Daoy (cell line): ENCODE measurements around the gene GGT6. TPM values are rescaled to one million over a fixed set of nuclear protein-coding genes. Genes with fewer than 3 reads are reported as not detected.

Experiments
- DNase-seq: peaks from one replicate; pipeline ENCODE4 v3.0.0-alpha.2; 2015; ENCODE audit warnings: low read depth
- total RNA-seq: library from RNA; depleted of rRNA; stranded (reverse); fragments of >200 nt; shearing (Covaris generic); gene quantifications from 2 replicates; pipeline ENCODE4 v1.2.3, GENCODE V29; 2014

GGT6 gene
- total RNA-seq, 1 experiment from 2014 or later: not detected

DNA sequence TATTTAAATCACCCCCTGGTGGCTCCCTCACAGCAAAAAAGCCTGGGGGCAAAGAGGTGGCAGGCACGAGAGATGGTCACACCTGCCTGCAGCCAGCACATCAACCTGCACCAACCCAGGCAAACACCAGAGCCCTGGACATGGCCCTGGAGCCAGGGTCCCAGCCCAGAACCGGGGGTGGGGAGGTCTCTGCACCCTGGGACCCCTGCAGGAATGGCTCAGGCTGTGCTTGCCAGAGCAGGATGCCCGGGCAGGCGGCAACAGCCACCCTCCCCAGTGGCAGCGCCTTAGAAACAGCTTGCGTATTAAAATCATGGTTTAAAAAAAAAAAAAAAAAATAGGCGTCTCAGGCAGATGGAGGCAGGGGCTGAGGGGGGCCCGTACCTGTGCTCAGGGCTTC, 21.4 kb downstream of the GGT6 start:
- no peak for DNase-seq

GRCh38 chr17:4538236-4539002, 22.0 kb downstream of the GGT6 start:
- no peak for DNase-seq

- DNase-seq: no peak
These were observed 22.7 kb downstream of the GGT6 start for GRCh38 chr17:4537451-4538235.

GRCh38 chr17:4536742-4537411, 23.5 kb downstream of the GGT6 start:
- DNase-seq: peak; percentile 67

GRCh38 chr17:4536259-4536741, 24.1 kb downstream of the GGT6 start:
- DNase-seq: peak; percentile 72

- DNase-seq: no peak
These were observed 24.6 kb downstream of the GGT6 start for GRCh38 chr17:4535667-4536258.

- no peak for DNase-seq
These were observed 25.3 kb downstream of the GGT6 start for GRCh38 chr17:4534928-4535666.

DNA sequence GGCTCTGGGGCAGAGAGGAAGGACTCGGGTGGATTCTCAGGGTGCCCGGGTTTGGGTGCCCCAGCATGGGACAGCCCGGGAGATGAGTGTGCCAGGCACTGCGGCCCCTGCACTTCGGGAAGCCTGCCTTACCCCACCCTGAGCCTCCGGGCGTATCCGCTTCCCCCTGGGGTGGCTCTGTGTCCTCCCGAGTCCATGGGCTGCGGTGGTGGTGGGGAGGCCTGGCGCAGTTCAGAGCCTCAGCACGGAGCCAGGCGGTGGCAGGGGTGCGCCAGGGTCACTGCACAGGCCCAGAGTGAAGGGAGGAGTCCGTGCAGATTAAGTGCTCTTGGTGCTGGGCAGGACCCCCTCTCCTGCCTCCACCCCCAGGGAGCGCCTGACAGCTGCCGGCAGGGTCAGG, 25.9 kb downstream of the GGT6 start:
- DNase-seq: no peak

DNA sequence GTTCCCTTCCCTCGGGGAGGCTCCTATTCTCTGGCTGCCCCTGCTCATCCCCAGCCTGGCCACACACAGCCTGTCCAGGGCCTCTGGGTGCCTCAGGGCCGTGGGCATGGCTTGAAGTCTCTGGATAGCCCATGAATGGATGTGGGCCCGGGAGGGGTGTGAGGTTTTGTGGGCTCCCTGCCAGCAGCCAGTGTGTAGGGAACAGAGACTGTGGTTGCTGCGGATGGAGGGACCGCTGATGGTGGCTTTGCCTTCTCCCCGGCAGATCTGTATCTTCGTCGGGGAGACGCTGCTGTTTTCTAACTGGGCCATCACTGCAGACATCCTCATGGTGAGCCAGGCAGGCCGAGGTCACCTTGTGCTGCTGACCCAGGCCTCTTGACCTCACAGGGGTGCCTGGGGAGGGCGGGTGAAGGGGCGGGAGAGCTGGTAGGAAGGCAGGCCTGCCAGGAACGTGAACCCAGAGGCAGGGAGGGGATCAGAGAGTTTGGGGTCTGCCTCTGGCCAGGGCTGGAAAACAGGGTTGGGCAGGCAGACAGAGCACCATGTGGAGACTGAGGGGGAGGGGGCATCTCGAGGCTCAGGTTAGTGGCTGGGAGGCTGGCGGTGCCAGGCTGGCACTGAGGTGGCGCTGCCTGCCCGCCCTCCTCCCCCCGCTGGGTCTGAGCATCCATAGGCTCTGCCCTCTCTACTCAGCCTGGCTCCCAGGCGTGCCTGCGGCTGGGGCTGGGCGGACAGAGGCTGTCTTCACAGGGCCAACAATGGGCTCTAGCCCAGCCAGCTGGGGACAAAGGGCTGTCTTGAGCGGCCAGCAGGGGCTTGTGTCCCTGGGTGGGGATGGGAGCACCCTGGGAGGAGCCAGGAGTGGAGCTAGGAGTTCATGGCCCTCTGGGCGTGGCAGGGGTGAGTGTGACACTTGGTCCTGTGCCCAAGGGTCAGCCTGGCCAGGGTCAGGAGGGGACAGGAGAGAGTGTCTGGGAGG, 26.6 kb downstream of the GGT6 start:
- DNase-seq: peak; percentile 62

GRCh38 chr17:4532860-4533522, 27.4 kb downstream of the GGT6 start:
- DNase-seq: no peak

- DNase-seq: no peak
These were observed 28.2 kb downstream of the GGT6 start for GRCh38 chr17:4531988-4532736.

DNA sequence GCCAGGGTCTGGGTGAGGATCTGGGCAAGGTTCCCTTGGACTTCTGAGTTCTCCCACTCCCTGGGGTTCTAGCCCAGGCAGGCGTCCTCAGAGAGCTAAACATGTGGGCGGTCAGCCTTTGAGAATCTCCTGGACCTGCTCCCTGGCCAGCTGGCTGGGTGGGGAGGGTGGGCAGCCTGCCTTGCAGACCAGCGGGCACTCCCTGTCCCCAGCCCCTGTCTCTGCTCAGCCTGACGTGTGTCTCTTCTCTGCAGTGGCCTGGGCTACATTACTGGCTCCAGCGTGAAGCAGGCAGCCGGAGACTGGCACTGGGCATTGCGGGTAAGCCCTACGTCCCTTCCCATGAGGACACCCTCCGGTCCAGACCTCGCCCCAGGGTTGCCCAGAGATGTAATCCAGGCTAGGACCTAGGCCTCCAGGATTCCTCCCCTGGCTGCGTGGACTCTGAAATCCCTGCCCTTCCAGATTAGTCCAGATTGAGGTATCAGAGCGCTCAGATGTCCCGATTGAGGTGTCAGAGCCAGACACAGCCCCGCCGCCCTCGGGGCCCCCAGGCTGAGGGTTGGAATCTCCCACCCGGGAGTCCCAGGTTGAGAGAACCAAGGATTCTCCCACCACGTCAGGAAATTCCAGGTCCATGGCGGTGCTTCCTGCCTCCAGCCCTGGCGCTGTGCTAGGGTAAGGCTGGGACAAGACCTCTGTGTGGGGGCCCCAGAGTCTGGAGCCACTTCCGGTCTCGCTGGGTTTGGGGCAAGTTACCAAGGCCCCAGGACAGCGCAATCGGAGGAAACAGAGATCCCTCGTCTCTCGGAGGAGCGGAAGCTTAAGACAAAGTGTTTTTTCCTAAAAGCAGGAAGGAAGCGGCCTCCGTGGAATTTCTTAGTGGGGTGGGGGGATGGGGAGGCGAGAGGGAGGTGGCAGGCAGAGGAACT, 29.3 kb downstream of the GGT6 start:
- peak; percentile 57 for DNase-seq

DNA sequence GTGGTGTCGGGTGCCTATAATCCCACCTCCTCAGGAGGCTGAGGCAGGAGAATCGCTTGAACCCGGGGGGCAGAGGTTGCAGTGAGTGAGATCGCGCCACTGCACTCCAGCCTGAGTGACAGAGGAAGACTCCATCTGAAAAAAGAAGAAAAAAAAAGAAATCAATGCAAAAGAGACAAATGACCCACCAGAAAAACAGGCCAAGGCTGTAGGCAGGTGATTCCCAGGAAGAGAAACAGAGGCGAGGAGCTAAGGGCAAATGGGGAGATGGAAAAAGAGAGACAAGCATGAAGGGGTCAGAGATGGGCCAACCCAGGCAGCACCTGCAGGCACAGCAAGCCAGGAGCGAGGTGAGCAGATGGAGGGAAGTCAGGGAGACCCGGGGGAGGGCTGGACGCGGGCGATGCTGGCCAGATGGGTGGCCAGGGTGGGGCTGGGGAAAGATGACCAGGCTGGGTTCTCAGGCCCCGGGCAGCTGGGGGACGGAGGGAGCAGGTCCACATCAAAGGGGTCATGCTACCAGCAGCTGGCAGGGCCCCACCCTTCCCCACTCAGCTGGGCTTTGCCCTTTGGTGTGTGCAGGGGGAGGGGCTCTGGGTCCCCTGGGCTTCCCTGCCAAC, 30.7 kb downstream of the GGT6 start:
- DNase-seq: no peak

DNA sequence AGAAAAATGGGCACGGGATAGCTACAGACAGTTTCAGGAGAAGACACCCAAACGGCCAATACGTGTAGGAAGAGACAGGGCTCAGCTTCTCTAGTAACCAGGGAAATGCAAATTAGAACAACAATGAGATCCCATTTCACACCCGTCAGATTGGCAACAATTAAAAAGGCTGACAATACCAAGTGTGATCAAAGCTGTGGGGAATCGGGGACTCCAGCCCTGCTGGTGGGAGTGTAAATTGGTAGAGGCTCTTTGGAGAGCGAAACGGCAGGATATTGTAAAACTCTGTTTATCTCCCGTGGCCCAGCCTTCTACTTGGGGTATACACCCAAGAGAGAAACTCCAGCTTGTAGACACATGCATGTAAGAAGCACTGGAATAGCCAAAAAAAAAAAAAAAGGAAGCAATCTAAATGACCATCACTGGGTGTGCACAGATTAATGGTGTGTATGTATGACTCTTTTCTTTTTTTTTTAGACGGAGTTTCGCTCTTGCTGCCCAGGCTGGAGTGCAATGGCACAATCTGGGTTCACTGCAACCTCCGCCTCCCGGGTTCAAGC, 32.7 kb downstream of the GGT6 start:
- no peak for DNase-seq

GRCh38 chr17:4527134-4527533, 33.2 kb downstream of the GGT6 start:
- no peak for DNase-seq

DNA sequence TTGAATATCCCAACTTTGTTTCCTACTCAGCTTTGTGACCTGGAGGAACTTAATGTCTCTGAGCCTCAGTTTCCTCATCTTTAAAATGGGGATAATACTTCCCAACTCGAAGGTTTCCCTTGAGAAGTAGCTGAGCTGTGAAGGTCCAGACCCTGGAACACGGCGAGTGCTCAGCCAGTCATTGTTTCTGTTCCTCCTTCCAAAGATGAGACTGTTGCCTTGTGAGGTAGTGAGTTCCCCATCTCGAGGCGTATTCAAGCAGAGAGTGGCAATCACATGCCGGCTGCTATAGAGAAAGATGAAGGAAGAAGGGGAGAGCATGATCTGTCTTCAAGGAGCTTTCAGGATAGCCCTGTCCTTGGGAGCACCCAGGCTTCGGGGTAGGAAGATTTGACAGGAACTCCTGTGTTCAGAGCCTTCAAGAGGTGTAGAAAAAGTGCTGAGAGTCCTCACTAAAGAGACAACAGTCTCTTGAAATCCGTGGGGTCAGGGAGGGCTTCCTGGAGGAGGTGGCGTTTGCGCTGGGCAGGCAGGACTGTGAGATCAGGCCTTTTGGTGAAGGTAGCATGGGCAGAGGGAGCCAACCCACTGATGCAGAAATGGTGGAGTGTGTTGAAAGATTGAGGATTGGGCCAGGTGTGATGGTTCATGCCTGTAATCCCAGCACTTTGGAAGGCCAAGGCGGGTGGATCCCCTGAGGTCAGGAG, 34.5 kb downstream of the GGT6 start:
- no peak for DNase-seq
